HG02571 (cell line): ENCODE results near the gene EPPIN.
"Not testable (repeated sequence)": the region's sequence is repeated elsewhere in the genome, so short reads cannot be mapped to it uniquely, and the experiment has no call there.

Experiments
- ATAC-seq: cut with Tn5 transposase; IDR thresholded peaks from one replicate; pipeline ENCODE4 v1.9.1; 2021; ENCODE audit warnings: mild to moderate bottlenecking, moderate library complexity; ENCODE audit not compliant: unreplicated experiment

EPPIN gene

DNA sequence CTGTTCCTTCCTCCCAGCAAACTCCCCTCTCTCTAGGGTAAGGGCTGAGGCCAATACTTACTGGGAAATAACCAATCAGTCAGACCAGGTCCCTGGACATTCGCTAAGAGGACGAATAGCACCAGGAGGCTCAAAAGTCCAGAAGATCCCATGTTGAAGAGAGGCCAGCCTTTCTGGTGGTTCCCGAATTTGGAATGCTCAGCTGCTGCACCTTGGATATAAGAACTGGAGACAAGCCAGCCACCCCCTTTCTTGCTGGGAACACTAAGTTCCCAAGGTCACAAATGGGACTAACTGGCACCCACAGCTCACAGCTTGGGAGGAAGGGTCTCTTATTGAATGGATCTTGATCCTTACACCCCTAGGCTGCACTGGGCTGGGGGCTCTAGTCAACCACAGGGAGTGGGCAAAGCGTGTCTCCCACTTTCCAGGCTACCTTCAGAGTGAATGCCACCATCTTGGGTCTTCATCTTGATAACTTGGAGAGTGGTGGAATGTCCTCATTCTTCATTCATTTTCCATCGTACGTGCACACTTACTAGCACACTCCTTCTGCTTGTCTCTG, at the start of gene EPPIN:
EPPIN (minus strand) TSS at position 196 of the 565 bp plus-strand sequence; CDS start at position 152, 44 bp downstream.
- ATAC-seq, result no peak

DNA sequence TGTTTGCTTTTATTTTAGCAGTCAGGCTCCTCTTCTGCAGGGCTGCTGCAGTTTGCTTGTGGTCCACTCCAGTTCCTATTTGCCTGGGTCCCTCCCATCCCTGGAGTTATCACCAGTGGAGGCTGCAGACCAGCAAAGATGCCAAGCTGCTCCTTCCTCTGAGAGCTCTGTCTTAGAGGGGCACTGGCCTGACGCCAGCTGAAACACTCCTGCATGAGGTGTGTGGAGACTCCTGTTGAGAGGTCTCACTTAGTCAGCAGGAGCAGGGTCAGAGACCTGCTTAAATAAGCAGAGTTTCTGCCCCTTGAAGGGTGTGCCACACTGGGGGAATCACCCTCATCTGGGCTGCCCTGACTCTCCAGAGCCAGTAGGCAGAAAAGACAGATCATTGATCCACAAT, 48.0 kb upstream of the EPPIN start:
- ATAC-seq, result no peak

DNA sequence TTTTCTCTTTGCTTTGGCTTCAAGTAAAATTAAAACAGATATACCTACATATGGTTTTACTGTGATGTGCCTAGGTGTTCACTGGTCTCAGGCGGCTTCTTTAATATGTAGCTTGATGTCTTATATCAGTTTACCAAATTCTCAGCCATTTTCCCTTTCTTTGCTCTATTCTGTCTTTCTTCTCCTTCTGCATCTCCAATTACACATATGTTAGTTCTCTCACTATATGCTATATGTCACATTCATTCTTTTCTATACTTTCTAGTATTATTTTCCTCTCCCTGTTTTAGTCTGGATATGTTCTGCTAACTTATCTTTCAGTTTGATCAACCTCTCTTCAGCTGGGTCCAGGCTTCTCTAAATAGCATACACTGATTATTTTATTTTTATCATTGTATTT, 46.3 kb upstream of the EPPIN start:
- no peak for ATAC-seq

DNA sequence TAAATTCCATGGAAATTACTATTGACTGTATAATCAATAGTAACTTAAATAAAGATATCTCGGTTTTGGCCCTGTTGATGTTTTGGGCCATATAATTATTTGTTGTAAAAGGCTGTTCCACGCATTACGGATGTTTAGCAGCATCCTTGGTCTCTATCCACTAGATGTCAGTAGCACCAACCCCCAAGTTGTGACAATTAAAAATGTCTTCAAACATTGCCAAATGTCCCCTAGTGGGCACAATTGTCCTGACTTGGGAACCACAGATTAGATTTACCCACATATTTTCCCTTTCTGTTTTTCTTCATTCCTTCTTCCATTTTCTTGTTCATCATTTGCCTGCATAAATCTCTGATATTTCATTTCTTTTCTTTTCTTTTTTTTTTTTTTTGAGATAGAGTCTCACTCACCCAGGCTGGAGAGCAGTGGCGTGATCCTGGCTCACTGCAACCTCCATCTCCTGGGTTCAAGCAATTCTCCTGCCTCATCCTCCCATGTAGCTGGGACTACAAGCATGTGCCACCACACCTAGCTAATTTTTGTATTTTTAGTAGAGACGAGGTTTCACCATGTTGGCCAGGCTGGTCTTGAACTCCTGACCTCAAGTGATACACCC, 45.5 kb upstream of the EPPIN start:
- no peak for ATAC-seq

DNA sequence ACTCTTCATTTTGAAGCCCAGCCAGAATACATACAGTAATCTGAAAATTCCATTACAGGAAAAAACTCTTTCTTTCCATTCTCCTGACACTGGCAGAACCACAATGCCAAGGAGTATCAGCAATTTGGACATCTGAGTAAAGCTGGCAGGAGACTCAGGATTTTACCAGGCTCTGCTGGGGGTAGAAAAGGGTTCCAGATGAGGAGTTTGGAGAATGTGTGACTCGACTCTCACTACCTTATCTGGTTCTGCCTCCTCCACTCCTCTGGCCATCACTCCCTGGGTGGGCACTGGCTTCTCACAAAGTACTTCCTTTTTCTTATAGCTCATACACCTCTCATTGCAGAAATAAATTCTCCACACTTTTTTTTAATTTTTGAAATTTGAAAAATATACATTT, 42.5 kb upstream of the EPPIN start:
- no peak for ATAC-seq

DNA sequence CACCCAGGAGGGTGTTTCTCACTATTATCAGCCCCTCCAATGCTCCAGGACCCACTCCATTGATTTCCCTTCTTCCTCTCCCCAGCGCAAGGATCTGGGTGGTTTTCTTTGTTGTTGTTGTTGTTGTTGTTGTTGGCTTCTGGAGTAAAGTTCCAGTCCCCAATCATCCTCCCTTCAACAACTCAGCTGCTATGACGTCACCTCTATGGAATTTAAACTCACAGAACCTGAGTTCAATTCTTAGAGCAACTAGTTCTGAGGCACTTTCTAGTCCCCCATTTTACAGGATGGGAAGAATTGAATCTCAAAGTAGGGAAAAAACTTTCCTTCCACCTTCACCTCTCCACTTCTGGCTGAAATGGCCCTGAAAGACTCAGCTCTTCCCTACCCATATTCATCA, 41.6 kb upstream of the EPPIN start:
- no peak for ATAC-seq

DNA sequence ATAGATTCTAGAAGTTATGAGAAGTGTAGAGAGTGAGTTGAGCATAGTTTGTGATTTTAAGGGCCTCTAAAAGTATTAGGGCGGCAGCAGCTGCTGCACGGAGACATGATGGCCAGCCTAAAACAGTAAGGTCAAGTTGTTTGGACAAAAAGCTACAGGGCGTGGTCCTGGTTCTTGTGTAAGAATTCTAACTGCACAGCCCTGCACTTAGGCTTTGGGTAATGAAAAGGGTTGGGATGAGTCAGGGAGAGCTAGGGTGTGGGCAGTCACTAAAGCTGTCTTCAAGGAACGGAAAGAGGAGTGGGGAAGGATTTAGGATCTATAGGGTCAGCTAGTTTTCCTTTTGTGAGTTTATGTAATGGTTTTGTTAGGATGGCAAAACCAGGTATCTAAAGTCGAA, 38.8 kb upstream of the EPPIN start:
- not testable (repeated sequence) for ATAC-seq

DNA sequence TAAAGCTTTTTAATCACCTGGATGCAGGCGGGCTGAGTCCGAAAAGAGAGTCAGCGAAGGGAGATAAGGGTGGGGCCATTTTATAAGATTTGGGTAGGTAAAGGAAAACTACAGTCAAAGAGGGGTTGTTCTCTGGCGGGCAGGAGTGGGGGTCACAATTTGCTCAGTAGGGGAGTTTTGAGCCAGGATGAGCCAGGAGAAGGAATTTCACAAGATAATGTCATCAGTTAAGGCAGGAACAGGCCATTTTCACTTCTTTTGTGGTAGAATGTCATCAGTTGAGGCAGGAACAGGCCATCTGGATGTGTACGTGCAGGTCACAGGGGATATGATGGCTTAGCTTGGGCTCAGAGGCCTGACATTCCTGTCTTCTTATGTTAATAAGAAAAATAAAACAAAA, 37.1 kb upstream of the EPPIN start:
- ATAC-seq, result not testable (repeated sequence)

DNA sequence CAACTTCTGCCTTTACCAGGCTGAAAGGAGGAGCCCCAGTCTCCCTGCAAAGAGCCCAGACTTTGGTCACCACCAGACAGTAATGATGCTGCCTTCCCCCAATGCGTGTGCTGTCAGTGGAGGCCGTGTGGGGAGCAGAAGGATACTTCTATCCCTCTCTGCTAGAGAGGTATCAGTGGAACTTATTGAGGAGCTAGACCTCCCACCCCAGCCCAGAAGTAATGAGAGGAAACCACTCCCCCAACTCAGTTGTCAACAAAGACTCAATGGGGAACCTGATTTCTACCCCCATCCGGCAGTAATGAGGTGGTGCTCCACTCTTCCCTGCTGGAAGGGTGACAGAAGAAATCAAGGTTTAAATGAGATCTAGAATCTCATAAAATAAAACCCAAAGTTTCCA, 36.3 kb upstream of the EPPIN start:
- no peak for ATAC-seq

DNA sequence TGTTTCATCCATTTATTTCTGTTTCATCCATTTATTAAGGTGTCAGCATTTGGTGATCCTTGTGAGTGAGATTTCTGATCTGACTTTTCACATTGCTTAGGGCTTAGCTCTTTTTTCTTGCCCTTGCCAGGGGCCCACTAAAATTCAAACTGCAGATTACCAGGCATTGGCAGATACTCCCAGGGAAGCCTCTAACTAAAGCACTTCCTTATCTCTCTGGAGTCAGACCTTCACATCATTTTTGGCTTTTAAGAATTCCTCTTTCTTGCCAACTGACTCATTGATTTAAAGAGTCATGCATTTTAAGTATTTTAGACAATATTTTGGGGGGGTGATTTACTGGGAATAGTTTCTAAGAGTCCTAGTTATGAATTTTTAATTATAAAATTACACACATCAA, 34.5 kb upstream of the EPPIN start:
- ATAC-seq, result no peak

DNA sequence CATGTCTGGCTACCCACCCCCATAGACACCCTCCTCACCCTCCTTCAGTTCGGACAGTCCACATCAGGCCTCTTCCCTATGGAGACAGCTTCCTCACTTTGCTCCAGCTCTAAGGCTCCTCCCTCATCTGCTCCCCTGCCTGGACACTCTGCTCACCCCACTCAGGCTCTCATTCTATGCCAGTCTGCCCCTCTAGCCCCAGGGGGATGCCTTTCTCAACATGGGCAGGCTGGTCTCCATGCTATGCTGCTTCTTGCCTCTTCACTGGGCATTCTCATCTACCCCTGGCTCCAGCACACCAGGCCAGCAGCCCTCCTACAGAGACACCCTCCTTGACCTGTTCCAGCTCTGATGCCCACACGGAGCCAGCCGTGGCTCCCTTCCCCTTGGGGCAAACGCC, 32.0 kb upstream of the EPPIN start, which contains the start of gene WFDC8:
WFDC8 (minus strand) TSS at position 101 of the 400 bp plus-strand sequence; CDS start at position 64, 37 bp downstream.
- ATAC-seq, result no peak

DNA sequence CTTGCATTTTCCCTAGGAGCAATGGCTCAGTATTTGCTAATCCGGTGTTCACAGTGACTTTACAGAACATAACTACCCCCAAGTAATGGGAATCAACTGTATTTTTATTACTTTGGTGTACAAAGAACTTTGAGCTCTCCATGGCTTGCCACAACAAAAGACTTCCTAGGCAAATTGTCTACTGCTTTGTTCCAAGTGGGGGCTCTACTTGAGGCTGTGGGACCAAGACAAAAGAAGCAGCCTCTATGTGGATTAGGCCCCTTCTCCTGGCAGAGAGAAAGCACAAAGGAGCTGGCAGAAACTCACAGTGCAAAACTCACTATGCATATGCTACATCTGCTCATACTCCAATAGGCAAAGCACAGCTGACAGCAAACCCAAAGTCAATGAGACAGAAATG, 31.0 kb upstream of the EPPIN start:
- ATAC-seq, result no peak

DNA sequence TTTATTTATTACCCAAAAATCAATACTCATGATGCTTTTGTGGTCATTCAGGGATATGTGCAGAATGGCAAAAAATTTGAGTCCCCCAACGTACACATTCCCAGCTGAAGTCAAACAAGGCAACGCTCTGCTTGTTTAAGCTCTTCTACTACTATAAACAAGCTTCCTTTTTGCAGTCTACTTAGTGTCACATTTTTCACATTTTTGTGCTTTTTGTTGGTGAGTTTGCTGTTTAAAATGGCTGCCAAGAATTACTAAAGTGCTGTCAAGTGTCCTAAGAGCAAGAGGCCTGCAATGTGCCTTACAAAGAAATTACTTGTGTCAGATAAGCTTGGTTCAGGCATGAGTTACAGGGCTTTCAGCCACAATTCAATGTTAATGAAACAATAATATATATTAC, 29.8 kb upstream of the EPPIN start:
- no peak for ATAC-seq

DNA sequence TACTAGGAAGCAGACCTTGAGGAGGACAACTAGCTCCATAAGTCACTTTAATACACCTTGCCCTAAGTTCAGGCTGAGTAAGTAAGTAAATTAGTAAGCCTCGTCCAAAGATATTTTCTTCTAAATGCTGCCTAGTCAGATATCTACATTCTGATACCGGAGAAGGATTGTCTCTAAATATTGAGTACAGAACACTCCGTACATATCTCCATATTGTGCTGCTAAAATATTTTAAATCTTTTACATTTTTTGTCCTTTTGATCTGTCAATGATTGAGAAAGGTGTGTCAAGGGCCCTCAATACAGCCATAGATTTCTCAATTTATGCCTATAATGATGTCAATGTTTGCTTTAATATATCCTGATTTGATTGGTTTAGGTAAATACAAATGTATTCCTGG, 28.7 kb upstream of the EPPIN start:
- ATAC-seq, result no peak

DNA sequence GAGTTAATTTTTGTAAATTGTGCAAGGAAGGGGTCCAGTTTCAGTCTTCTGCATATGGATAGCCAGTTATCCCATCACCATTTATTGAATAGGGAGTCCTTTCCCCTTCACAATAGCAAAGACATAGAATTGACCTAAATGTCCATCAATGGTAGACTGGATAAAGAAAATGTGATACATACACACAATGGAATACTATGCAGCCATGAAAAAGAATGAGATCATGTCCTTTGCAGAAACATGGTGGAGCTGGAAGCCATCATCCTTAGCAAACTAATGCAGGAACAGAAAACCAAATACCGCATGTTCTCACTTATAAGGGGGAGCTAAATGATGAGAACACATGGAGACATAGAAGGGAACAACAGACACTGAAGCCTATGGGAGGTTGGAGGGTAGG, 22.4 kb upstream of the EPPIN start:
- not testable (repeated sequence) for ATAC-seq

DNA sequence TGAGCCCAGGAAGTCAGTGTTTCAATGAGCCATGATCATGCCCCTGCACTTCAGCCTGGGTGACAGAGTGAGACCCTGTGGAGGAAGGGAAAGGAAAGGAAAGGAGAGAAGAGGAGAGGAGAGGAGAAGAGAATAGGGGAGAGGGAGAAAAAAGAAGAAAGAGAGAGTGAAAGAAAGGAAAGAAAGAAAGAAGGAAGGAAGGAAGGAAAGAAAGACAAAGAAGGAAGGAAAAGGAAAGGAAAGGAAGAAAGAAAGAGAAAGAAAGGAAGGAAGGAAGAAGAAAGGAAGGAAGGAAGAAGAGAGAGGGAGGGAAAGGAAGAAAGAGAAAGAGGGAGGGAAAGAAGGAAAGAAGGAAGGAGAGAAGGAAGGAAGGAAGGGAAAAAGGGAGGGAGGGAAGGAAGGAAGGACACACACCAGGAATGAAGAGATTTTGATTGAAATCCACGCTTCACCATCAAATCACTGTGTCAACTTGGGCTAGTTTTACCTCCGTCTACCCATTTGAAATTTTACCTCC, 17.6 kb upstream of the EPPIN start:
- ATAC-seq, result no peak

DNA sequence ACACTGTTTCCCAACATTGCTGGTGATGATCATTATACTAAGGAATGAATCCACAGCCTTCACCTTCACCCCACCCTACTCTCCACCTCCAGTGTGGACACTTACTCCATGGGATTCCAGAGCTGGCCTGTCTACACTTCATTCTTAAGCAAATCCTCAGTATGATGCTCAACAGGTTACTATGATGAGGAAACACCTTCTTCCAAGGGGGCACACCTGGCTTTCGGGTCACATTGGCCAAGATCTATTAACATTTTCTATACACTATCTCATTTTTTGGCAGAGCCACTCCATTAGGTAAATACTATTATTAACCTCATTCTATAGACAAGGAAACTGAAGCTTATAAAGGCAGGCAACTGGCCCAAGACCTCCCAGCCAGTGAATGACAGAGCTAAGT, 8.0 kb upstream of the EPPIN start:
- ATAC-seq, result no peak

DNA sequence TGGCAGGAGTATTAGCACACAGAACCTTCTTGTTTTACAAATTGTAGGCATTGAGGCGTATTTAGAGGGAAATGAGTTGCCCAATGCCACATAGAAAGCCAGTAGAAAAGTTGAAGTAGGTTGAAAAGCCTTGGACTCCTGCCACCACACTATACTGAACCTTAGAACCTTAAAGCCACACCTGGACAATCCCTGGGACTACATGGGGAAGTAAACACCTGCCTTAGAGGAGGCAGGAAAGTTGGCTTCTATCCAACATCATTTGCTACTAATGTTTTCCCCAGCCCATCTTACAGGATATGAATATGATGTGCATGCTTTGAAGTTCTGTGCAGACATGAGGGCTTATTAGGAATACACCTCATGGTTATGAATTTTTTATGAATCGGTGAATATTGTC, 5.3 kb upstream of the EPPIN start:
- no peak for ATAC-seq

DNA sequence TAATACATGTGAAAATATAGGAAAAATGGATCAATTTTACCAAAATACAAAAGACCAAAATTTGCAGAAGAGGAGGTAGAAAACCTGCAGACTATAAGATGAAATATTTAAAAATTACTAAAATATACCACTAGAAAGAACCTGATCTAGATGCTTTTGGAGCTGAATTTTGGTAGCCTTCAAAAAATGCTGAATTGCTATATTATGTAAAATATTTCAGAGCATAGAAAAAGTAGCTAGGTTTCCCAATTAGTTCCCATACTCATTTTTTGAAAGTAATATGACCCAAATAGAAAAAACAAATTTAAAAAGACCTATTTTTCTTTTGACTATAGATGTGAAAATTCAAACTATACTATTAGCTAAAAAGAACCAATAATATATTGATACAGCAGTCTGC, 3.6 kb upstream of the EPPIN start:
- ATAC-seq, result no peak

DNA sequence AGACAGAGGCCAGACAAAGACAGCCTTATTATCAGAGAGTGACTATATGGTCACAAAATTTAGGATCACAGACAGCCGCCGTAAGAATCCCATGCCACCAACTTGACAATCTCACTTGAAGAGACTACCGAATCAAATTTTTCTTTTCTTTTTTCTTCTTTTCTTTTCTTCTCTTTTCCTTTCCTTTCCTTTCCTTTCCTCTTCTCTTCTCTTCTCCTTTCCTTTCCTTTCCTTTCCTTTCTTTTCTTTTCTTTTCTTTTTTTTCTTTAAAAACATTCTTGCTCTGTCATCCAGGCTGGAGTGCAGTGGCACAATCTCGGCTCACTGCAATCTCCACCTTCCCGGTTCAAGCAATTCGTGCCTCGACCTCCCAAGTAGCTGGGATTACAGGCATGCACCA, 1.2 kb upstream of the EPPIN start:
- no peak for ATAC-seq

DNA sequence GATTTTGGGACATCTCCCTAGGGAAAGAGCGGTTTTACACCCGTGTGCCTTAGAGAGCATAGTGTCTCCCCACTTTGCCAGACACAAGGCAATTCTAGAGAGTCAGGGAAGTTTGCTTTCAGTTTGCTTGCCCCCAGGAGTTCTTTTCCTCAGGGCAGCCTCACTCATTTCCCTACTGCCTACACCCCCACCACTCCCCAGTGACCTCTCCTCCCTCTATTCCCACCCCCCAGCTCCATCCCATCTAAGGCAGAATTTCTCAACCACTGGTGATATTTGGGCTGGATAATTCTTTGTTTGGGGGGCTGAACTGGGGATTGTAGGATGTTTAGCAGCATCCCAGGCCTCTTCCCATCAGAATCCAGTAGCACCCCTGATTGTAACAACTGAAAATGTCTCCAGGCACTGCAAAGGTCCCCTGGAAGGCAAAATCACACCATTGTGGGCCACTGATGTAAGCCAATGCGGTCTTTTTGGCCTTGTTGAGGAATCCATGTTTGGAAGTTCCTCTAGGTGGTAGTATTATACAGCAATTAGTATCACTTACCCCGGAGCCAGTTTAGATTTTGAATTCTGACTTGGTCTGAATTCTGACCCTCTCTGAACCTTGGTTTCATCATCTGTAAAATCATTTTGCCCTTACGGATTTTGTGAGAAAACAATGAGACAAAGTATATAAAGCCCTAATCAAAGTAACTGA, 1.3 kb downstream of the EPPIN start:
- no peak for ATAC-seq

DNA sequence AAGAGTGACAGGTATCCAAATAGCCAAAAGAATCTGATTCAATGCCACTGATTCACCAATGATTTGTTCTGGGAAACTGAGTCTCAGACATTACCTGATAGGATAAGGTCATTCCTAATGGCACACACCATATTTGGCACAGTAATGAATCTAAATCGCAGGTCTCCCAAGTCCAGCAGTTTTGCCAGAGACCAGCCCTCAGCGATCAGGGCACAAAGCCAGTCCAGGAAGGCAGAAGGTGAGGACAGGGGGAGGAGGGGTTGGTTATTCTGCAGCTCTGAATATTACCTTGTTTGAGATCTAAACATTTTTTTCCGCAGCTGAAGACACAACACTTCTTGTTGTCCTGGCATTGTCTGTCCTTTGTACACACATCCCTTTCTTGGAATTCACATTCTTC, 1.9 kb downstream of the EPPIN start:
- no peak for ATAC-seq
